Gastrocnemius medialis (tissue), 4 donors: ENCODE measurements around the gene TMEM171. TPM values are rescaled to one million over a fixed set of nuclear protein-coding genes. Genes with fewer than 3 reads are reported as not detected.

ENCODE experiments used
- ATAC-seq, 2 donors: fragments of 150-250 bp; one replicate each; pipeline ENCODE4 v1.9.1; 2016
- DNase-seq, 2 donors: peaks; one replicate each; pipeline ENCODE4 v3.0.0-alpha.2; 2019
- H3K27ac ChIP-seq, 4 donors: fragments of 200-600 bp; sonication (generic); 1 replicate in 1 of 4; 2 replicates in 3 of 4; pipeline ENCODE4 v1.5.1; 2016 to 2018; ENCODE audit warnings: mild to moderate bottlenecking in 2 of 4, moderate library complexity in 1 of 4
- H3K27me3 ChIP-seq, 3 donors: fragments of 200-600 bp; sonication (generic) in 2 of 3; 1 replicate in 1 of 3; 2 replicates in 2 of 3; pipeline versions ENCODE4 v1.5.1 to v1.6.0; 2016 to 2019; ENCODE audit warnings: mild to moderate bottlenecking in 1 of 3, moderate library complexity in 1 of 3
- H3K36me3 ChIP-seq, 2 donors: fragments of 200-600 bp; sonication (generic) in 1 of 2; one replicate each; pipeline ENCODE4 v1.5.1; 2017 to 2018
- H3K4me1 ChIP-seq, 2 donors: fragments of 200-600 bp; sonication (generic) in 1 of 2; one replicate each; pipeline ENCODE4 v1.5.1; 2016 to 2017; ENCODE audit warnings: mild to moderate bottlenecking in 2 of 2
- H3K4me3 ChIP-seq, 4 donors: fragments of 200-600 bp; sonication (generic) in 3 of 4; 1 replicate in 1 of 4; 2 replicates in 3 of 4; pipeline ENCODE4 v1.5.1; 2016 to 2019; ENCODE audit warnings: mild to moderate bottlenecking in 2 of 4
- H3K9me3 ChIP-seq, 3 donors: fragments of 200-600 bp; sonication (generic) in 2 of 3; 1 replicate in 1 of 3; 2 replicates in 2 of 3; pipeline ENCODE4 v1.5.1; 2016 to 2019
- POLR2A ChIP-seq, 2 donors: fragments of 450-650 bp; IDR thresholded peaks; one replicate each; pipeline ENCODE4 v1.6.1; 2017; ENCODE audit warnings: antibody characterized with exemption in 2 of 2, mild to moderate bottlenecking in 2 of 2, moderate library complexity in 2 of 2
- in situ Hi-C, 4 donors: fragments of 200-750 bp; cut with MboI; loops; one replicate each; pipeline versions ENCODE4 v1.15.0 to v1.8.0; 2017; ENCODE audit warnings: low sequenced_read_pairs in 4 of 4
- intact Hi-C: fragments of 100-400 bp; cut with DNase I; formaldehyde crosslinking; loops from one replicate; pipeline ENCODE4 v1.15.1; 2023; ENCODE audit warnings: low total_unique reads
- total RNA-seq, 4 donors: library from RNA; depleted of rRNA; stranded (reverse); fragments of >200 nt; gene quantifications; one replicate each; pipeline versions ENCODE4 v1.1.0 to v1.2.3, GENCODE V29; 2016
- TF ChIP-seq, protein P1 (sequence below), 5 experiments: fragments of 450-650 bp in 3 of 5; fragments of 200-600 bp in 2 of 5; sonication (generic) in 2 of 5; IDR thresholded peaks in 4 of 5; conservative IDR thresholded peaks in 1 of 5; 1 replicate in 4 of 5; 2 replicates in 1 of 5; pipeline ENCODE4 v1.5.1; 2016 to 2019; ENCODE audit warnings: antibody characterized with exemption in 5 of 5, mild to moderate bottlenecking in 3 of 5, moderate library complexity in 3 of 5

The TMEM171 gene
- total RNA-seq, 4 donors from 2014 or later, result 0.27 to 0.97 TPM; not detected in 2

DNA sequence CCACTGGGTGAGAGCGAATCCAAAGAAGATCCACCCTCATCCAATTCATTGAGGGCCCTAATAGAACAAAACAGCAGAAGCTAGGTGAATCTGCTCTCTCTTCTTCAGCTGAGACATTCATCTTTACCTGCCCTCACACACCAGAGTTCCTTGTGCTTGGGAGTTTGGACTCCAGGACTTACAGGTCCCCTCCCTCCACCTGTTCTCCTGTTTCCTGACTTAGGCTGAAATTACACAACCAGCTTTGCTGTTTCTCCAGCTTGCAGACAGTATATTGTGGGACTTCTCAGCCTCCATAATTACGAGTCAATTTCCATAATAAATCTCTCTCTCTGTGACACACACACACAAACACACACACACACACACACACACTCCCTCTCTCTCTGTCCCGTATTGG, 19.1 kb downstream of the TMEM171 start:
- H3K27me3 ChIP-seq, result peaks cover 0 to 4% (median 4%) of the 10 kb centered on the region in 3 donors
- intact Hi-C loops, result no loop called here
- in situ Hi-C loops, result no loop called here

DNA sequence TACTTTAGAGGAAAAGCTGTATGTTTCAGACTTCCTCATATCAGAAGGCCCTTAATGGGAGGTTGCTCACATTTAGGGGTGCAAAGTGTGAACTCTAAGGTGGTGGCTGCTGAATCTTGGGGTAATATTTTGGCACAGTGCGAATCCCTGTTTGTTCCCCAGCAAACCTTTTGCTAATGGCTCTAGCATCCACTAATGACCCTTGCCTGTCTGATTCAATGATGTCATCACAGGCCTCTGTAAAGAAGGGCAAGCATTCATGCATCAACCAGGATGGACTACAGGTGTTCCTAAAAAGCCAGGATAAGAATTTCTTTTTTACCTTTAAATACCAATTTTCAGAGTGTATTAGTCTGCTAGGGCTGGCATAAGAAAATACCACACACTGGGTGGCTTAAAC, 20.4 kb downstream of the TMEM171 start:
- Histone ChIP-seq H3K9me3 (no peaks in the 10 kb centered on the region), H3K36me3 (no peaks in the 10 kb centered on the region), H3K4me3 (no peak overlapping the region), H3K27ac (no peak overlapping the region), H3K4me1 (no peaks in the 10 kb centered on the region), H3K27me3 (peaks cover 0 to 4% (median 0%) of the 10 kb centered on the region in 3 donors)
- DNase-seq, result no peak
- in situ Hi-C loops, result no loop called here
- intact Hi-C loops, result no loop called here
- TF ChIP-seq, protein P1, sequence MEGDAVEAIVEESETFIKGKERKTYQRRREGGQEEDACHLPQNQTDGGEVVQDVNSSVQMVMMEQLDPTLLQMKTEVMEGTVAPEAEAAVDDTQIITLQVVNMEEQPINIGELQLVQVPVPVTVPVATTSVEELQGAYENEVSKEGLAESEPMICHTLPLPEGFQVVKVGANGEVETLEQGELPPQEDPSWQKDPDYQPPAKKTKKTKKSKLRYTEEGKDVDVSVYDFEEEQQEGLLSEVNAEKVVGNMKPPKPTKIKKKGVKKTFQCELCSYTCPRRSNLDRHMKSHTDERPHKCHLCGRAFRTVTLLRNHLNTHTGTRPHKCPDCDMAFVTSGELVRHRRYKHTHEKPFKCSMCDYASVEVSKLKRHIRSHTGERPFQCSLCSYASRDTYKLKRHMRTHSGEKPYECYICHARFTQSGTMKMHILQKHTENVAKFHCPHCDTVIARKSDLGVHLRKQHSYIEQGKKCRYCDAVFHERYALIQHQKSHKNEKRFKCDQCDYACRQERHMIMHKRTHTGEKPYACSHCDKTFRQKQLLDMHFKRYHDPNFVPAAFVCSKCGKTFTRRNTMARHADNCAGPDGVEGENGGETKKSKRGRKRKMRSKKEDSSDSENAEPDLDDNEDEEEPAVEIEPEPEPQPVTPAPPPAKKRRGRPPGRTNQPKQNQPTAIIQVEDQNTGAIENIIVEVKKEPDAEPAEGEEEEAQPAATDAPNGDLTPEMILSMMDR (IDR thresholded peaks at IDR 0.05 in 4 of 5, conservative IDR thresholded peaks at IDR 0.05 in 1 of 5), result no peak
- TF ChIP-seq POLR2A (IDR thresholded peaks at IDR 0.05), result no peak
- ATAC-seq, result no peak

More for the DNA sequence above, 19.1 kb downstream of the TMEM171 start:
- ATAC-seq, result no peak
- no peaks in the 10 kb centered on the region for H3K4me1 ChIP-seq
- no peaks in the 10 kb centered on the region for H3K9me3 ChIP-seq
- no peak for TF ChIP-seq POLR2A (IDR thresholded peaks at IDR 0.05)
- TF ChIP-seq, protein P1 (IDR thresholded peaks at IDR 0.05 in 4 of 5, conservative IDR thresholded peaks at IDR 0.05 in 1 of 5), result no peak
- no peak overlapping the region for H3K27ac ChIP-seq
- no peak overlapping the region for H3K4me3 ChIP-seq
- no peaks in the 10 kb centered on the region for H3K36me3 ChIP-seq
- DNase-seq, result no peak

DNA sequence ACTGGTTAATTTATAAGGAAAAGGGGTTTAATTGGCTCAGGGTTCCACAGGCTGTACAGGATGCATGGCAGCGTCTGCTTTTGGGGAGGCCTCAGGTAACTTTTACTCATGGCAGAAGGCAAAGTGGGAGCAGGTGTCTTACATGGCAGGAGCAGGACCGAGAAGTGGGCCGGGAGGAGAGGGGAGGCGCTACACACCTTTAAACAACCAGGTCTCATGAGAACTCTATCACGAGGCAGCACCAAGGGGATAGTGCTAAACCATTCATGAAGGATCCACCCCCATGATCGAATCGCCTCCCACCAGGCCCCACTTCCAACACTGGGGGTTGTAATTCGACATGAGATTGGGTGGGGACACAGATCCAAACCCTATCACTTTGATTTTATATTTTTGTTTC, 21.7 kb downstream of the TMEM171 start:
- DNase-seq (no peak), ATAC-seq (no peak)
- Histone ChIP-seq H3K4me1 (no peaks in the 10 kb centered on the region), H3K27ac (no peak overlapping the region), H3K4me3 (no peak overlapping the region), H3K27me3 (no peaks in the 10 kb centered on the region), H3K36me3 (no peaks in the 10 kb centered on the region), H3K9me3 (no peaks in the 10 kb centered on the region)
- intact Hi-C loops, result no loop called here
- TF ChIP-seq POLR2A (IDR thresholded peaks at IDR 0.05), result no peak
- TF ChIP-seq, protein P1 (IDR thresholded peaks at IDR 0.05 in 4 of 5, conservative IDR thresholded peaks at IDR 0.05 in 1 of 5), result no peak
- in situ Hi-C loops, result no loop called here

DNA sequence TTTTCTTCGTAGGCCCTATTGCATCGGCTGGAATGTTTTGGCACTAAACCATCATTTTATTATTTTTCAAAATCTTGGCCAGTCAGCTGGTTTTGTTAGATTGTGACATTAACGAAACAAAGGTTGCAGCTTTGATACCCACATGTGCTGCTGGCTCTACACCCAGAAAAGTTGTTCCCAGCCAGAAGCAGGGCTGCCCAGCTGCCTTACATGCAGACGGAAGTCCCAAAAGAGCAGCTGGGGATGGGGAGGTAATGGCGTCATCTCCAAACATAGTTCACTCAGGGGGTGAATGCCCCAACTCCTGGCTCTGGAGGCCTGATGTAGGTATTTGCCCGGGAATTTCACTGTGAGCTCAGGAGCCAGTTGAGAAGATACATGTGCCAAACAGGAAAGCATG, 23.3 kb downstream of the TMEM171 start:
- ATAC-seq (no peak), DNase-seq (no peak)
- H3K36me3 ChIP-seq, result no peaks in the 10 kb centered on the region
- no peak overlapping the region for H3K4me3 ChIP-seq
- in situ Hi-C loops, result no loop called here
- intact Hi-C loops, result no loop called here
- H3K27ac ChIP-seq, result no peak overlapping the region
- no peaks in the 10 kb centered on the region for H3K27me3 ChIP-seq
- H3K4me1 ChIP-seq, result no peaks in the 10 kb centered on the region
- H3K9me3 ChIP-seq, result no peaks in the 10 kb centered on the region
- TF ChIP-seq POLR2A (IDR thresholded peaks at IDR 0.05), result no peak
- TF ChIP-seq, protein P1 (IDR thresholded peaks at IDR 0.05 in 4 of 5, conservative IDR thresholded peaks at IDR 0.05 in 1 of 5), result no peak

DNA sequence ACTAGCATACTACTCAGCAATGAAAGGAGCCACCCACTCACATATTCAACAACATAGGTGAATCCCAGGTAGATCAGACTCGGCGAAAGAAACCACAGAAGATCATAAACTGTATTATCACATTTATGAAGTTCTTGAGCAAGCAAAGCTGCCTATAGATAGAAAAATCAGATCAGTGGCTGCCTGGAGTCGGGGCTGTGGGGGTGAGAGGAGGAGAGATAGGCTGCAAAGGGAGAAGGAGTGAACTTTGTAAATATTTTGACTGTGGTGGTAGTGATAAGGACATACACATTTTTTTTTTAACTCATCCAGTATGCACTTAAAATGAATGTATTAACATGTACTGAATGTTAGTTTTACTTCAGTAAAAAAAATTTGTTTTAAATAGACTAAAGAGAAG, 29.2 kb downstream of the TMEM171 start:
- TF ChIP-seq, protein P1 (IDR thresholded peaks at IDR 0.05 in 4 of 5, conservative IDR thresholded peaks at IDR 0.05 in 1 of 5), result no peak
- no peak for TF ChIP-seq POLR2A (IDR thresholded peaks at IDR 0.05)
- ATAC-seq (no peak), DNase-seq (no peak)
- H3K27ac ChIP-seq, result no peak overlapping the region
- H3K27me3 ChIP-seq, result no peaks in the 10 kb centered on the region
- H3K4me3 ChIP-seq, result no peak overlapping the region
- H3K9me3 ChIP-seq, result no peaks in the 10 kb centered on the region
- H3K4me1 ChIP-seq, result no peaks in the 10 kb centered on the region
- in situ Hi-C loops (no loop called here), intact Hi-C loops (no loop called here)
- no peaks in the 10 kb centered on the region for H3K36me3 ChIP-seq
